A673 (cell line): Measurements from ENCODE around the gene INPP4B.

Experiments
- EZH2 ChIP-seq: fragments of 200-600 bp; sonication (generic); IDR thresholded peaks from 2 replicates; pipeline ENCODE4 v1.6.1; 2017; ENCODE audit warnings: borderline replicate concordance, low read depth, mild to moderate bottlenecking, mixed read lengths, antibody characterized with exemption, low read length; ENCODE audit not compliant: poor library complexity, severe bottlenecking
- TF ChIP-seq, protein P1 (sequence below): fragments of 300-800, 200-600 bp; sonication (generic); conservative IDR thresholded peaks from 2 replicates; pipeline ENCODE4 v1.5.1; 2017; ENCODE audit warnings: low read depth, mild to moderate bottlenecking, antibody characterized with exemption, low read length, moderate library complexity, mixed read lengths

DNA sequence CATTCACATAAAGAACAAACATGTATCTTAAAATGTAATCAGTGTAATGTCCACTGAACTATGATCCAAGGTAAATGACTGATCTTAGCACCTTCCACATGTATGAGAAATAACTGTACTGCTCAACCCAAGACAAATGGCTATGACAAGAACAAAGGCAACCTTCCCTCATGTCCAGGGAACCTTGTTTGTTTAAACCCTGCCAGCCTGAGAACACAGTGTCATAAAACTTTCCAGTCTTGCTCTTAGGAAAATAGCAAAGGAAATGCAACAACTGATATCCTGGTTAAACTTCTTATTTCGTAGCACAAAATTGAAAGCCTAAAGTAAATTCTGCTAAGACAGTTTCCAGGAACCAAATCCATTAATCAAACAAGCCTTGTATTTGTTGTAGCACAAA lies 715.4 kb downstream of the INPP4B start:
- TF ChIP-seq, protein P1, sequence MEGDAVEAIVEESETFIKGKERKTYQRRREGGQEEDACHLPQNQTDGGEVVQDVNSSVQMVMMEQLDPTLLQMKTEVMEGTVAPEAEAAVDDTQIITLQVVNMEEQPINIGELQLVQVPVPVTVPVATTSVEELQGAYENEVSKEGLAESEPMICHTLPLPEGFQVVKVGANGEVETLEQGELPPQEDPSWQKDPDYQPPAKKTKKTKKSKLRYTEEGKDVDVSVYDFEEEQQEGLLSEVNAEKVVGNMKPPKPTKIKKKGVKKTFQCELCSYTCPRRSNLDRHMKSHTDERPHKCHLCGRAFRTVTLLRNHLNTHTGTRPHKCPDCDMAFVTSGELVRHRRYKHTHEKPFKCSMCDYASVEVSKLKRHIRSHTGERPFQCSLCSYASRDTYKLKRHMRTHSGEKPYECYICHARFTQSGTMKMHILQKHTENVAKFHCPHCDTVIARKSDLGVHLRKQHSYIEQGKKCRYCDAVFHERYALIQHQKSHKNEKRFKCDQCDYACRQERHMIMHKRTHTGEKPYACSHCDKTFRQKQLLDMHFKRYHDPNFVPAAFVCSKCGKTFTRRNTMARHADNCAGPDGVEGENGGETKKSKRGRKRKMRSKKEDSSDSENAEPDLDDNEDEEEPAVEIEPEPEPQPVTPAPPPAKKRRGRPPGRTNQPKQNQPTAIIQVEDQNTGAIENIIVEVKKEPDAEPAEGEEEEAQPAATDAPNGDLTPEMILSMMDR: no peak
- TF ChIP-seq EZH2: no peak
